Adipocyte (in vitro differentiated cells): Measurements from ENCODE around the gene AMBP.

Source experiments
- DNase-seq: peaks from one replicate; pipeline ENCODE4 v3.0.0-alpha.2; 2015; ENCODE audit warnings: low read depth
- H3K27me3 ChIP-seq: replicated peaks from 2 replicates; pipeline ENCODE4 v1.7.0; 2013; ENCODE audit warnings: mild to moderate bottlenecking, low read length, moderate library complexity; ENCODE audit not compliant: control insufficient read depth, insufficient read depth
- H3K36me3 ChIP-seq: 2 replicates; pipeline ENCODE4 v1.7.0; 2013; ENCODE audit warnings: low read length, mild to moderate bottlenecking, moderate library complexity; ENCODE audit not compliant: control insufficient read depth, insufficient read depth, severe bottlenecking
- H3K4me1 ChIP-seq: 2 replicates; pipeline ENCODE4 v1.7.0; 2013; ENCODE audit warnings: mild to moderate bottlenecking, low read length, moderate library complexity; ENCODE audit not compliant: control insufficient read depth, insufficient read depth
- H3K4me3 ChIP-seq: 2 replicates; pipeline ENCODE4 v1.7.0; 2013; ENCODE audit warnings: mild to moderate bottlenecking, low read length, moderate library complexity
- H3K9ac ChIP-seq: 2 replicates; pipeline ENCODE4 v1.7.0; 2013; ENCODE audit warnings: mild to moderate bottlenecking, low read length, moderate library complexity
- H3K9me3 ChIP-seq: 2 replicates; pipeline ENCODE4 v1.7.0; 2013; ENCODE audit warnings: mild to moderate bottlenecking, low read length, moderate library complexity; ENCODE audit not compliant: control insufficient read depth

The AMBP gene

GRCh38 chr9:114031037-114031630 lies 47.0 kb downstream of the AMBP start:
- no peaks in the 10 kb centered on the region for H3K9me3 ChIP-seq
- H3K4me1 ChIP-seq: no peaks in the 10 kb centered on the region
- H3K27me3 ChIP-seq: no peaks in the 10 kb centered on the region
- no peak overlapping the region for H3K4me3 ChIP-seq
- DNase-seq: no peak
- no peak overlapping the region for H3K9ac ChIP-seq
- H3K36me3 ChIP-seq: peaks cover 26% of the 10 kb centered on the region

DNA sequence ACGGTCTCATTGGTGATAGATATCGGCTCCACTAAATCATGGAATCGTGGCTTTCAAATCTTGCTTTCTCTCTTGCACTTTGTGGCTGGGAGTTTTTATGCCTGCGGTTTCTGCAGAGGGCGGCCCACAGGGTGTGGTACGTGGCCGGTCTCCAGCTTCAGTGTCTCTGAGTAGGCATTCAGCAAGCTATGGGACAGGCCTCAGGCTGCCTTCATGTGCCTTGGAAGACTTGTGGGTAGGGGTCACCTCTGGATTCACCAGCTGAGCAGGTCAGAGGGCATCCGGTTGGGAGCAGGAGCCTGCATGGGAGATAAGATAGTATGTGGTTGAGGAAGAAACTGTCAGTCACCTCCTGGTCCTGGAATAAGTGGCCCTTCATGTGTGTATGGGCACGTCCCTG lies 47.7 kb downstream of the AMBP start:
- H3K36me3 ChIP-seq: peaks cover 26% of the 10 kb centered on the region
- no peaks in the 10 kb centered on the region for H3K9me3 ChIP-seq
- no peak for DNase-seq
- no peaks in the 10 kb centered on the region for H3K27me3 ChIP-seq
- no peak overlapping the region for H3K4me3 ChIP-seq
- H3K9ac ChIP-seq: no peak overlapping the region
- no peaks in the 10 kb centered on the region for H3K4me1 ChIP-seq

GRCh38 chr9:114029311-114030170 lies 48.6 kb downstream of the AMBP start:
- no peaks in the 10 kb centered on the region for H3K4me1 ChIP-seq
- no peak overlapping the region for H3K4me3 ChIP-seq
- no peaks in the 10 kb centered on the region for H3K27me3 ChIP-seq
- H3K9me3 ChIP-seq: peaks cover 3% of the 10 kb centered on the region
- no peak overlapping the region for H3K9ac ChIP-seq
- no peak for DNase-seq
- H3K36me3 ChIP-seq: peaks cover 30% of the 10 kb centered on the region

DNA sequence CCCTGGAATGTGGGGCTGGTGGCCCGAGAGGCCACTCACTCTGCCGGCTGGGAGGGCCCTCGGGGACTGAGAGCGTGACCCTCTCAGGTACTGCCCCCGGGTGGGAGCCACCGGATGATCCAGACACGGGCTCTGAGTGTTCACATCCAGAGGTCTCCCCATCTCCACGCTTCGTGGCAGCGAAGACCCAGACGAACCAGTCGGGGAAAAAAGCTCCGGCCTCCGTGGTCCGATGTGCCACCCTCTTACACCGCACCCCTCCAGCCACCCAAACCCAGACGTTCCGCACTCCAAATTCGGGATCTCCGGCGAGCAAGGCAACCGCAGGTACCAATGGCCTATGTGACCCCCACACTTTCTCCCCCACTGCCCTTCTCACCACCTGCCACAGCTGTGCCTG lies 49.5 kb downstream of the AMBP start:
- DNase-seq: no peak
- Histone ChIP-seq H3K4me3 (no peak overlapping the region), H3K9me3 (peaks cover 12% of the 10 kb centered on the region), H3K4me1 (no peaks in the 10 kb centered on the region), H3K36me3 (peaks cover 30% of the 10 kb centered on the region), H3K27me3 (no peaks in the 10 kb centered on the region), H3K9ac (no peak overlapping the region)

GRCh38 chr9:114027863-114028465 lies 50.1 kb downstream of the AMBP start:
- no peak for DNase-seq
- Histone ChIP-seq H3K36me3 (peaks cover 35% of the 10 kb centered on the region), H3K9me3 (peaks cover 19% of the 10 kb centered on the region), H3K4me3 (no peak overlapping the region), H3K4me1 (no peaks in the 10 kb centered on the region), H3K27me3 (no peaks in the 10 kb centered on the region), H3K9ac (no peak overlapping the region)

GRCh38 chr9:114027159-114027862 lies 50.8 kb downstream of the AMBP start:
- H3K9ac ChIP-seq: no peak overlapping the region
- H3K27me3 ChIP-seq: no peaks in the 10 kb centered on the region
- peaks cover 41% of the 10 kb centered on the region for H3K36me3 ChIP-seq
- peaks cover 25% of the 10 kb centered on the region for H3K9me3 ChIP-seq
- H3K4me3 ChIP-seq: no peak overlapping the region
- no peaks in the 10 kb centered on the region for H3K4me1 ChIP-seq
- DNase-seq: no peak

DNA sequence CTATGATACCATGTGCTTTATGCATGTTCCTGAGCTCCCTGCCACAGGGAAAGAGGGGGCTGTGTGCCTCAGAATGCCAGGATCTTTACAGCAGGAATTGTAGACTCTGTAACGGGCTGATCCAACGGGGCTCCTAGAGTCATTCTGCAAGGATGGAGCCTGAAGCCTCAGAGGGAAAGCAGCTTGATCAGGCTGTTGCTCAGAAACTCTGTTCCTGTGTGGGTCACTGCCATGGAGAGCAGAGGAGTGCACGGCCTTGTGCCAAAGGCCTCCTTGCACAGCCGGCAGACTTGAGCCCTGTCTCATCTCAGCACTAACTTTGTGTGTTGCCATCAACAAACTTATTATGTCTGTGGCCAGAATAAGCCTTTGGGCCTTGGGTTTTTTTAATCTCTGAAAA lies 51.8 kb downstream of the AMBP start:
- no peak for DNase-seq
- H3K9ac ChIP-seq: no peak overlapping the region
- no peaks in the 10 kb centered on the region for H3K27me3 ChIP-seq
- no peaks in the 10 kb centered on the region for H3K4me1 ChIP-seq
- H3K4me3 ChIP-seq: no peak overlapping the region
- peaks cover 34% of the 10 kb centered on the region for H3K9me3 ChIP-seq
- peaks cover 50% of the 10 kb centered on the region for H3K36me3 ChIP-seq

DNA sequence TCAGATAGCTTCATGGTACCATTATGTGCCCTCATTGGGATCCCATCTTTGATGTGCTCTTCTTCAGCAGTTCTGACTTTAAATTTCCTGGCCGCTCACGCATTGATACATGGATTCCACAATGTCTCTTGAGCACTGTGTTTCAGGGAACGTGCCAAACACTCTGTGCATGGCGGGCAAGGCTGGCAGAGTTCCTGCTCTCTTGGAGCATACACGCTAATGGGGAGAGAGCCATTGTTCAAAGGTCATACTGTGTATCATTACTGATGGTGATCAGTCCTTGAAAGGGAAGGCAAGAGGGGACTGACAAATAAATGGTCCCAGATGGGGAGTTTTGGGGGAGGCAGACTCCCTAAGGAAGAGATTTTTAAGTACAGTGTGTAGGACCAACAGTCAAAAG lies 52.3 kb downstream of the AMBP start:
- no peak for DNase-seq
- H3K9ac ChIP-seq: no peak overlapping the region
- peaks cover 50% of the 10 kb centered on the region for H3K36me3 ChIP-seq
- H3K27me3 ChIP-seq: no peaks in the 10 kb centered on the region
- no peak overlapping the region for H3K4me3 ChIP-seq
- no peaks in the 10 kb centered on the region for H3K4me1 ChIP-seq
- peaks cover 34% of the 10 kb centered on the region for H3K9me3 ChIP-seq

DNA sequence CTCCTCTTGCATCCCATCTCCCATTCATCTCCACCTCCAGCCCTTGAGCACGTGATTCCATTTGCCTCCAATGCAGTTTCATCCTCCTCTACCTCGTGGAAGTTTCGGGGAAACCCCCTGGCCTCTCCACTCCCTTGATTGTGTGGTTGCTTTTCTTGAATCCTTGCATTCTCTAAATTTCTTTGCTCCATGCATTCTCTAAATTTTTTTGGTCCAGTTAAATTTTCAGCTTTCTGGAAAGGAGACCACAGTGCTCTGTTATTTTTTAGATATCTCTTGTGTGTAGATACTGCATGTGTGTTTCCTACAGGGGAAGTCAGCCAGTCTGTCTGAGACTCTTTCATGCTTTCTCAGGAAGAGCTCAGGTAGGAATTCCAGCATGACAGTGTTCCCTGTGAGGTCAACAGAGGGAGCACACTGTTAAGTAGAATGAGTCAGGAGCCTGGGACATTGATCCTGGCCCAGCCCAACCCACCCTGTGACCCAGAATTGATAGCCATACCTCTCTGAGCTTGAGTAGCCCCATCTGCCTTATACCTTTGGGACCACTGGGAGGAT lies 52.8 kb downstream of the AMBP start:
- no peaks in the 10 kb centered on the region for H3K4me1 ChIP-seq
- peaks cover 34% of the 10 kb centered on the region for H3K9me3 ChIP-seq
- DNase-seq: no peak
- no peak overlapping the region for H3K9ac ChIP-seq
- H3K27me3 ChIP-seq: no peaks in the 10 kb centered on the region
- peaks cover 50% of the 10 kb centered on the region for H3K36me3 ChIP-seq
- H3K4me3 ChIP-seq: no peak overlapping the region

DNA sequence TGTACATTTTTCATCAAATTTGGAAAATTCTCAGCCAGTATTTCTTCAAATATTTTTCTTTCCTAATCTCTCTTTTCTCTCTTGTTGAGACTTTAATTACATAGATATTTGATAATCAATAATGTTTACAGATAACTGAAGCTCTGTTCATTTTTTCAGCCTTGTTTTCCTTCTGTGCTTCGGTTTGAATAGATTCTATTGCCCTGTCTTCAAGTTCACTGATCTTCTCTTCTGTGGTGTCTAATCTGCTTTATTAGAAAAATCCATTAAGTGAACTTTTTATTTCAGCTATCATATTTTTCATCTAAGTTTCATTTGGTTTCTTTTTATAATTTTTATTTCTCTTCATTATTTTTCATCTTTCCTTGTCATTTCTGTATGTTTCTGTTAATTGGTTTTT lies 54.1 kb downstream of the AMBP start:
- Histone ChIP-seq H3K9me3 (peaks cover 34% of the 10 kb centered on the region), H3K36me3 (peaks cover 58% of the 10 kb centered on the region), H3K4me3 (peak overlapping the region; percentile 22), H3K27me3 (no peaks in the 10 kb centered on the region), H3K4me1 (no peaks in the 10 kb centered on the region), H3K9ac (no peak overlapping the region)
- no peak for DNase-seq

DNA sequence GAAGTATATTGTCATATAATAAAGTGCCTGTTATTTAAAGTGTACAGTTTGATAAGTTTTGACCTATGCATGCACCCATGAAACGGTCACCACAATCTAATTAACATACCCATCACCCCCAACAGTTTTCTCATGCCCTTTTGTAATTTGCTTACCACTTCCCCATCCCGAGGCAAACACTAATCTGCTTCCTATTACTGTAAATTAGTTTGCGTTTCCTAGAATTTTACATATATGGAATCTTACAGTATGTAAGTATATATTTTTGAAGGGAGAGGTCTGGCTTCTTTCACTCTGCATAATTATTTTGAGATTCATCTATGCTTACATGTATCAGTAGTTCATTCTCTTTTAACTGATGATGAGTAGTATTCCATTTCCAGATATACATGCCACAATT lies 56.5 kb downstream of the AMBP start:
- H3K27me3 ChIP-seq: no peaks in the 10 kb centered on the region
- H3K4me3 ChIP-seq: no peak overlapping the region
- no peak overlapping the region for H3K9ac ChIP-seq
- peaks cover 34% of the 10 kb centered on the region for H3K9me3 ChIP-seq
- no peak for DNase-seq
- peaks cover 74% of the 10 kb centered on the region for H3K36me3 ChIP-seq
- H3K4me1 ChIP-seq: no peaks in the 10 kb centered on the region
